NCI-H2227 treated with DMSO at 0.1 percent for 48 hours (cell line): Measurements from ENCODE around the gene VCAM1.

ENCODE experiments used
- DNase-seq: peaks from one replicate; lab custom pipeline; 2025; lab: John Stamatoyannopoulos, UW

VCAM1 gene

DNA sequence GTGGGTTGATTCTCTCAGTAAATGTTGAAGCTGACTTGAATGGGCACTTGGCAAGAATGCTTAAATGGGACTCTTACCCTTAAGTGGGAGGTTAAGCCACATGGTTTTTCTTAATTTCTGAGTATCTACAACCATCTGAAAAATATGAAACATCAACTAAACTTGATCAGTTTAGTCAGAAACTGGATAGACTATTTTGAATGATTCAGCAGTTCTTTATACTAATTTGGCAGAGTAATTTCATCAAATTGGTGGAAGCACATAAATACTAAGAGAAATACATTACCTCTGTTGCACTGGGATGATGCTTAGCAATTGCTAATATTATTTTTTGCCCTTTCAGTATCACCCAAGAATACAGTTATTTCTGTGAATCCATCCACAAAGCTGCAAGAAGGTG, 4.7 kb downstream of the VCAM1 start:
- no peak for DNase-seq

DNA sequence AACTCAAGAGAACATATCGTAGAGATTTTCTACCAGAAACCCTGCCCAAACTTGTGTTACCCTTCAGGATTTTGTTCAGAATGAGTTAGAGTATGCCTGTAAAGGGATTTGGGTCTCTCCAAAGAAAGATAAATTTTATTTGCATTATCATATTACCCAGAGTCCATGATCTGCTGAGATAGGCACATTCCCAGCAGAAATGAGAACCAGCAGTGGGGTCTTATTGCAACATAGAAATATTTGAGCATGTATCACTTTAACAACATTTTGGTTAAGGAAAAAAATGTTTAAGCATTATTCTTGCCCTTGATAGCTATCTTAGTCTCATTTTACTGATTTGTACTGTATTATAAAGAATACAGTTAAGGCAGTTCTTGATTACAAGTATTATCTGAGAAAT, 10.6 kb downstream of the VCAM1 start:
- DNase-seq: no peak

DNA sequence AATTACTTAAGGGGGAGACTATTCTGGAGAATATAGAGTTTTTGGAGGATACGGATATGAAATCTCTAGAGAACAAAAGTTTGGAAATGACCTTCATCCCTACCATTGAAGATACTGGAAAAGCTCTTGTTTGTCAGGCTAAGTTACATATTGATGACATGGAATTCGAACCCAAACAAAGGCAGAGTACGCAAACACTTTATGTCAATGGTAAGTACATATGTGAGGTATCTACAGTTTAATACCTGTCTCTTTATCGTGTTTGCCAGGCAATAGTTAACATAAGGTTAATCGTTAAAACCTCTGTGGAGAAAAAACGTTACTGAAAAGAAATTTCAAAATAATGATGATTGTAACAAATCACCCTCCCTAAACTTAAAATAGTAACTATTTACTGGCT, 11.8 kb downstream of the VCAM1 start:
- DNase-seq: no peak

- DNase-seq: no peak
These were observed 12.2 kb downstream of the VCAM1 start for GRCh38 chr1:100731758-100732157.

DNA sequence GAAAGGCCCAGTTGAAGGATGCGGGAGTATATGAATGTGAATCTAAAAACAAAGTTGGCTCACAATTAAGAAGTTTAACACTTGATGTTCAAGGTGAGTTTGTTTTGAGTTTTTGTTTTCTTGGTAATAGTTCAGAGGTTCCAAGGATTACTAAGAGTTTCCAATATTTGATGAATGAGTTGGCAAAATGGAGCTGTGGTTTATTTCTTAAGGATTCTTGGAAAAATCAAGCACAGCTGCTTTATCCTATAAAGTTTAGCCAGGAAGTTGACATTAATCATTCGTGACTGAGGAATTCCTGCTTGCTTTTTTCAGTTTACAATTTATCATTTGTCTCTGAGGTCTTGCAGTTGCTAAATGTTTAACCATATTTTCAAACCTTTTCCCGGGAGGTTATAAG, 15.1 kb downstream of the VCAM1 start:
- no peak for DNase-seq

DNA sequence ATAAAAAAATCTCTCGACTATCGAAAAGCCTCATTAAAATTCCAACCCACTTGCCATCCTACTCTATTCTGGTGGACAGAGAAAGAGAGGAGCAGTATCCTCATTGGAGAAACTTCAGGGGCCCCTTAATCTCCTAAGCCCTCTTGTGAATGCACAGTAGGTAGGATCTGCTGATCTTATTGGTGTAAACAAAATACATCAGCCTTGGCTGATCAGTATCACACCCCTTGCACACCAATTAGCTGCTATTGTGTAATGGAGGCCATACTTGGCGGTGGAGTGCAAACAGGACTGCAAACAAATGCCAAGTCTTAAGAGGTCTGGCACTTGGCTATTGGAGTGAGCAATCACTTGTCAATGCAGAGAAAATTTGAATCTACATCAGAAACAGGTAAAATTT, 15.7 kb downstream of the VCAM1 start:
- DNase-seq: no peak

DNA sequence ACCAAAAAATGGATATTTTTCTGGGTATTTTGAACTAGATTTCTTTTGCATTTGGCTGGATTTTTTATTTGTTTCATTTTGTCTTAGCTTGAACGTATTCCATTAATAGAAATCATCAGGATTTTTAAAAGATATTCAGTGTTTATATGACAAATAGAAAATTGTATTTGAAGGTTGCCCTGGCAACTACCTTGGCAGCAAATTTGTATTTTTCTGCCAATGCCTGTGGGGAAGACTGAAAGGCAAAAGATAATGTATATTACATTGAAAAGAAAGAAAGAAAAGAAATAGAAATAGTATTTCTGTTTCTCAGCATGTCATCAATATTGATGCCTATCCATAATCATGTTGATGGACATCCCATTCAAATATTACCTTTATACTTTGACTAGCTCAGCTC, 16.8 kb downstream of the VCAM1 start:
- DNase-seq: no peak

DNA sequence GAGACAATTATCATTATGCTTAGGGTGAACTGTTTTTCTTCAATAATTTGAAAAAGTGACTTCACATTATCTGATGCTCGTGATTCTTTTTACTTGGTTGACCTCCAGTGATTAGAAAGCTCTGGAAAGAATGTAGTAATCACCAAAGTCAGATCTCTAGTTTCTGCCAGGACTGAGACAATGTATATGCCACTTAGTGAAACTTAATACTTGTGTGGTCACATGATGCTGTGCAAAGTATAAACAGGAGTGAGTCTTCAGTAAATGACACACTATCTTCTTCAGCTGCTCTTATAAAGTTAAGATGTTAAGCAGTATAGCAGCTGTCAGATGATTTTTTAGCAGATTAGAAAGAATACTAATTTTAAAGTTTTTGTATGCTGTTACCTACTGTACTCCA, 17.2 kb downstream of the VCAM1 start:
- DNase-seq: no peak

GRCh38 chr1:100746542-100746932, 27.0 kb downstream of the VCAM1 start:
- no peak for DNase-seq

- no peak for DNase-seq
These were observed 28.2 kb downstream of the VCAM1 start for GRCh38 chr1:100747771-100748170.

- no peak for DNase-seq
These were observed 30.7 kb downstream of the VCAM1 start for GRCh38 chr1:100750005-100750885.

- DNase-seq: no peak
These were observed 33.2 kb downstream of the VCAM1 start for GRCh38 chr1:100752791-100753190.

GRCh38 chr1:100757946-100758345, 38.4 kb downstream of the VCAM1 start:
- DNase-seq: no peak

DNA sequence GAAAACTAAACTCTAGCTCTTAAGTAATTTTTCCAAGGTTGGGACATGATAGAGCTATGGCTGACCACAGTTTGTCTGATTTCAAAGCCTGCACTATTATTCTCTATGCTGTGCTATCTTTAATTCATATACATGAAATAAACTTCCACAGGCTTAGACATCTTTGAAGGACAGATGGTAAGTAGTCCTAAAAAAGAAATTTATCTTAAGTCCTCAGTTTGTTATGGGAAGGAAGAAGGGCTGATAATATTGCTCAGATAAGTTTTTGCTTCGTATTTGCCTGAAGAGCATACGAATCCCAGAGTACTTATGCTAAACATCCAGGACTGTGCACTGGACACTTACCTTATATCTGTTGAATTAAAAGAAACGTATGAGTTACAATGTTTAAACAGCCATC, 39.6 kb downstream of the VCAM1 start:
- no peak for DNase-seq

DNA sequence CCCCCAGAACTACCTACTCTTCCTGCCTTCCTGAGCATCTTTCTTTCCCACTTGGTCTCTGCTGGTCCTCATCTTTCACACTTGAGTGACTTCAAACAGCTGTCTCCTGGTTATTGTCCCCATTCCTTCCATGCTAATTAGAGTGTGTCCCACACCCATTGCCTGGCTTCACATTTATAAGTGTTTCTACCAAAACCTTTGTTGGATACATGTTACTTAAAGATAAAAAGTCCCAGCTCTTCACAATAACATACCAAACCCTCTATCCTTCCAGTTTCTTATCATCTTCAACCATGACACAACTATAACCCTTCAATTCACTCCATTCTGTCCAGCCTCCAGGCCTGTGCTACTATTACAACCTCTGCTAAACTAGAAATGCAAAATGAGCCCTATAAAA, 41.0 kb downstream of the VCAM1 start:
- DNase-seq: no peak

DNA sequence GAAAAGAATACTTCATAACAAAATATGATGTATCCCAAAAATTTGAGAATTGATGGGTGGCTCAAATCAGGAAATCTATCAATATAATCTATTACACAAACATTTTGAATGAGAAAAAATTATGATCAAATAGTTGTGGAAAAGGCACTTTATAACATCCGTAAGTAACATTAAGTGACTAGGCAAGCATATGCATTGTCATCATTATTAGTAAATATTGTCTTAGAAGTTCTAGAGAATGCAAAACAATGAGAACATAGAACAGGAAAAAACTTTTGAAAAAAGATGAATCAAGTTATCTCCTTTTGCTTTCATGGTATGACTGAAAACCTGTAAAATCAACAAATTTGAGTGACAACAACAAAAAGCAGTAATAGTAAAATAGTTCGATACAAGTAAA, 42.9 kb downstream of the VCAM1 start:
- no peak for DNase-seq

DNA sequence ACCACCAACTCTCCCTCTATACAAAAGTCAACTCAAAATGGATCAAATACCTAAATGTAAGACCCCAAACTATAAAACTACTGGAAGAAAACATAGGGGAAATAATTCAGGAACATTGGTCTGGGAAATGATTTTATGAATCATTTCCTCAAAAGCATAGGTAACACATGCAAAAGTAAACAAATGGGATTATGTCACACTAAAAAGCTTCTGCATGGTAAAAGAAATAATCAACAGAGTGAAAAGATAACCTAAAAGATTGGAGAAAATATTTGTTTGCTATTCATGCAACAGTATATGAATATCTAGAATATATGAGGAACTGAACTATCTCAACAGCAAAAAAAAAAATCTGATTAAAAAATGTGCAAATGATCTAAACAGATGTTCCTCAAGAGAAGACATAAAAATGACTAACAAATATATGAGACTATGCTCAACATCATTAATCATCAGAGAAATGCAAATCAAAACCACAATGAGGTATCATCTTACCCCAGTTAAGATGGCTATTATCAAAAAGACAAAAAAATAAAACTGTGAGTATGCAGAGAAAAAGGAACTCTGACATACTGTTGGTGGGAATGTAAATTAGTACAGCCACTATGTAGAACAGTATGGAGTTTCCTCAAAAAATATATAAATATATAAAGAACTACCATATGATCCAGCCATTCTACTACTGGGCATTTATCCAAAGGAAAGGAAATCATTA, 47.8 kb downstream of the VCAM1 start:
- DNase-seq: no peak

DNA sequence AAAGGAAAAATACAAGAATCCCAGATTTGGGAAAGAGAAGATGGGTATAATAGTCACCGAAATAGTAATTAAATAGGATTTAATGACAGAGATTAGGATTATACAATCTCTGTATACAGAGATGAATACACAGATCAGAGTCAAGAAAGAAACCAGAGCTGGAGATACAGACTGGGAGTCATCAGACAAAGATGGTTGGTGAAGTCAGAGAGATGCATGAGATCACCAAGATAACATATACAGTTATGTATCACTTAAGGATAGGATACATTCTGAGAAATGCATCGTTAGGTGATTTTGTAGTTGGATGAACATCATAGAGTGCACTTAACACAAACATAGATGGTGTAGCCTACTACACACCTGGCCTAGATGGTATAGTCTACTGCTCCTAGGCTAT, 49.8 kb downstream of the VCAM1 start:
- no peak for DNase-seq

DNA sequence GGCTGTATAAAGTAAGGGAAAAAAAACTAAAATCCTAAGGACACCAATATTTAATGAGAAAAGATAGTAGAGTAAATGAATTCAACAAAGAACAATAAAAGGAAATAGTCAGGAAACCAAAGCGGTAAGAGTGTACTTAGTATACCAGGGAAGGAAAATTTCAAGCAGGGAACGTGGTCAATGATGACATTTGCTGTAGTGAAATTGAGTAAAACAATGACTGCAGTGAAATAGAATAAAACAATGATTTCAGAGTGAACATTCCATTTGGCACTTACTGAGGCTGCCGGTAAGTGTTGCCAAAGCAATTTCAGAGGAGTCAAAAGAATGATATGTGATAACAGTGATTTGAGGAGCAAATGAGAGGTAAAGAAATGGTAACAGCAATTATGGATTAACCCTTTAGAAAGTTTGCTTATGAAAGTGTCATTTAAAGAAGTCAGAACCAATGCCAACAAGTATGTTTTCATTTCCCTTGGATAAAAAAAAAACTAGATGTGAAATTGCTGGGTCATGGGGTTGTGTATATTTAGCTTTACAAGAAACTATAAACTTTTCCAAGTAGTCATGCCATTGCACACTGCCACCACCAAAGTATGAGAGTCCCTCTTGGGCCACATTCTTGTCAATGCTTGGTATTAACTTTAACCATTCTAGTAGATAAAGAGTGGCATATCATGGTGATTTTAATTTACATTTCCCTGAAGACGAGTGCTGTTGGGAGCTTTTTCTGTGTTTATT, 50.5 kb downstream of the VCAM1 start:
- no peak for DNase-seq

DNA sequence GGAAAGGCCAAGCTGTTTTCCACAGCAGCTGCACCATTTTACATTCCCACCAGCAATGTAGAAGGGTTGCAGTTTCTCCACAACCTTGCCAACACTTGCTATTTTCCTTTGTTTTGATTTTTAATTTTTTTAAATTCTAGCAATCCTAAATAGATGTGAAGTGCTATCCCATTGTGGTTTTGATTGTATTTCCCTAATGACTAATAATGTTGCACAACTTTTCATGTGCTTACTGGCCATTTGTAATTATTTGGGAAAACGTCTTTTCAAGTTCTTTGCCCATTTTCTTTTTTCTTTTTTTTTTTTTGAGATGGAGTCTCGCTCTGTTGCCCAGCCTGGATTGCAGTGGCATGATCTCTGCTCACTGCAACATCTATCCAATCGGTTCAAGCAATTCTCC, 53.9 kb downstream of the VCAM1 start:
- no peak for DNase-seq

DNA sequence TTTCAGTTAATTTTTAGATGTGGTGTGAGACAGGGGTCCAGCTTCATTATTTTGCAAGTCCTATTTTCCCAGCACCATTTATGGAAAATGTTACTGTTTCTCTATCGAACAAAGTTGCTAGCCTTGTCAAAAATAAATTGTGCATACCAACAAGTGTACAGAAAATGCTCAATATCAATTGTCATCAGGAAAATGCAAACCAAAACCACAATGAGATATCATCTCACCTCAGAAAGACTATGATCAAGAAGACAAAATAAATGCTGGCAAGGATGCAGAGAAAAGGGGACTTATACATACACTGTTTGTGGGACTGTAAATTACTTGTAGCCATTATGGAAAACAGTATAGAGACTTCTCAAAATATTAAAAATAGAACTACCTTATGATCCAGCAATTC, 54.8 kb downstream of the VCAM1 start:
- no peak for DNase-seq

- DNase-seq: no peak
These were observed 55.9 kb downstream of the VCAM1 start for GRCh38 chr1:100775483-100775882.

DNA sequence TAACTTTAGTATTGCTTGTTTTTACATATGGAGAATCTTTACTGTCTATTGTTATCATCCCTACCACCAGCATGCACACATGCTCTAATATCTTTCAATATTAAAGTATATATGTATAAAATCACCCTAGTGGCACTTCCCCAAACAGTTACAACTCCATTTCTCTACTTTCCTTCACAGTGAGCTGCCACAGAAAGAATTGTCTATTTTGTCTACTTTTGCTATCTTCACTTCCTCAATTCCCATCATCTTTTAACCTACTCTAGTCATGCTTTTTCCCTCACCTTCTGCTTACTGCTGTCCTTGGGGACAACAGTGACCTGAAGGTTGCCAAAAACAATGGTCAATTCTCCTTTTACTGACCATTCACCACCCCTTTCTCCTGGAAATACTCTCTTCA, 59.2 kb downstream of the VCAM1 start:
- no peak for DNase-seq
